Measurements from ENCODE around the gene PPP1R9A. TPM values are rescaled to one million over a fixed set of nuclear protein-coding genes. Genes with fewer than 3 reads are reported as not detected.

Gene PPP1R9A
- total RNA-seq, 1 donor from 2014 or later = 30.6 TPM

DNA sequence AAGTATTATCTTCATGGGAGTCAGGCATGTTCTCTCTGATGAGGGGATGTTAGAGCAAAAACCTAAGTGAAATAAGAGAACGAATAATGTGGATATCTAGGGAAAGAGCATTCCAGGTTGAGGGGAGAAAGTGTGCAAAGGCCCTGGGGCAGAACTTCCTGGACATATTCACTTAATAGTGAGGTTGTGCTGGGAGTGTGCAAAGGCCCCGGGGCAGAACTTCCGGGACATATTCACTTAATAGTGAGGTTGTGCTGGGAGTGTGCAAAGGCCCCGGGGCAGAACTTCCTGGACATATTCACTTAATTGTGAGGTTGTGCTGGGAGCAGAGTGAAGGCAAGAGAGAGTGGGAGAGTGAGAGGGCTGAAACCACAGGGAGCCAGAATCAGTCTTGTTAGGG, 405.2 kb downstream of the PPP1R9A start:
- TF ChIP-seq CTCF (IDR thresholded peaks at IDR 0.05) = no peak
- no peaks in the 10 kb centered on the region for H3K9me3 ChIP-seq
- intact Hi-C loops (cut with DNase I) = no loop called here
- H3K27ac ChIP-seq = no peak overlapping the region
- DNase-seq (no peak), ATAC-seq (no peak)
- no peaks in the 10 kb centered on the region for H3K27me3 ChIP-seq
- H3K4me3 ChIP-seq = no peak overlapping the region
- no peaks in the 10 kb centered on the region for H3K4me1 ChIP-seq
- no peaks in the 10 kb centered on the region for H3K36me3 ChIP-seq

DNA sequence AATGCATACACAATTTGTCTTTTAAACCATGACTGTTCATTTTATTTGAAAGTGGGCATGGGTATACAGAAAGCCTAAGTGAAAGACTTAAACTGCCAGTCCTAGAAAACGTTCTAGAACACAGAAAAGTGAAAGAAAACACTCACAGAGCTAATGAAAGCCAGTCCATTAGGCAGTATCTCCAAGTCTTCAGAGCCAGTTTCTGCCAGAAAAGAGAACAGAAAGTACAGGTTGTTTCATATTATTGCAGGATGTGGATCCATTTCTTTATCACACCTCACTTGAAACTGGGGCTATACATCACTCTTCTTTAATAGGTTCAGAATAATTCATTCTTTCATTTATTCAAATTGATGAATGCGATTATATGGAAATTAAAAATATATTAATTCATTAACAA, 409.2 kb downstream of the PPP1R9A start:
- intact Hi-C loops (cut with DNase I) = no loop called here
- ATAC-seq = no peak
- Histone ChIP-seq H3K4me1 (no peaks in the 10 kb centered on the region), H3K27ac (no peak overlapping the region), H3K9me3 (no peaks in the 10 kb centered on the region), H3K36me3 (no peaks in the 10 kb centered on the region), H3K27me3 (no peaks in the 10 kb centered on the region), H3K4me3 (no peak overlapping the region)
- DNase-seq = no peak
- TF ChIP-seq CTCF (IDR thresholded peaks at IDR 0.05) = no peak

- ATAC-seq (no peak), DNase-seq (no peak)
- no peak overlapping the region for H3K4me3 ChIP-seq
- no peak overlapping the region for H3K27ac ChIP-seq
- H3K9me3 ChIP-seq = no peaks in the 10 kb centered on the region
- no peaks in the 10 kb centered on the region for H3K4me1 ChIP-seq
- no peaks in the 10 kb centered on the region for H3K36me3 ChIP-seq
- intact Hi-C loops (cut with DNase I) = no loop called here
- TF ChIP-seq CTCF (IDR thresholded peaks at IDR 0.05) = no peak
- H3K27me3 ChIP-seq = no peaks in the 10 kb centered on the region
Measured at GRCh38 chr7:95317546-95317945, 410.2 kb downstream of the PPP1R9A start.

DNA sequence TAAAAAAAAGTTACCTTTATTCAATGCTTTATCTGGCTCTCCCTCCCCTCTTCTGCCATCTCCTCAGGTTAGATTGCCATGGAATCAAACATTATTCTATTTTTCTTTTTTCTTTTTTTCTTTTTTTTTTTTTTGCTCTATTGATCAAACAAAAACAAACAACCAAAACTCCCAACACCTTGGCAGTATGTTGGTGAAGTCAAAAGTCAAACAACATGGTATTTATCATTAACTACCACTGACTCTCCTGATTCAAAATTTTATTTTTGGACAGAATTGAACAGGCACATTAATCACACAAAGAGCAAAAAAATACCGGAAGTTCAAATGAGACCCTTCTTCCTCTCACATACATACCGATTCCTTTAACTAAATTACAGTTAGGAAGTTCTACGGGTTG, 410.6 kb downstream of the PPP1R9A start:
- H3K4me1 ChIP-seq = no peaks in the 10 kb centered on the region
- DNase-seq (no peak), ATAC-seq (no peak)
- intact Hi-C loops (cut with DNase I) = no loop called here
- H3K4me3 ChIP-seq = no peak overlapping the region
- H3K9me3 ChIP-seq = no peaks in the 10 kb centered on the region
- H3K36me3 ChIP-seq = no peaks in the 10 kb centered on the region
- no peaks in the 10 kb centered on the region for H3K27me3 ChIP-seq
- no peak for TF ChIP-seq CTCF (IDR thresholded peaks at IDR 0.05)
- no peak overlapping the region for H3K27ac ChIP-seq

- no peak for DNase-seq
- Histone ChIP-seq H3K4me1 (no peaks in the 10 kb centered on the region), H3K27me3 (no peaks in the 10 kb centered on the region), H3K36me3 (no peaks in the 10 kb centered on the region), H3K4me3 (no peak overlapping the region), H3K9me3 (no peaks in the 10 kb centered on the region), H3K27ac (no peak overlapping the region)
- TF ChIP-seq CTCF (IDR thresholded peaks at IDR 0.05) = no peak
- intact Hi-C loops (cut with DNase I) = no loop called here
- ATAC-seq = no peak
Measured at GRCh38 chr7:95318501-95319100, 411.2 kb downstream of the PPP1R9A start.

GRCh38 chr7:95319570-95319969, 412.2 kb downstream of the PPP1R9A start:
- H3K27ac ChIP-seq = no peak overlapping the region
- TF ChIP-seq CTCF (IDR thresholded peaks at IDR 0.05) = no peak
- DNase-seq (no peak), ATAC-seq (no peak)
- intact Hi-C loops (cut with DNase I) = no loop called here
- peaks cover 6% of the 10 kb centered on the region for H3K27me3 ChIP-seq
- H3K36me3 ChIP-seq = no peaks in the 10 kb centered on the region
- H3K9me3 ChIP-seq = no peaks in the 10 kb centered on the region
- H3K4me1 ChIP-seq = no peaks in the 10 kb centered on the region
- H3K4me3 ChIP-seq = no peak overlapping the region
